Peyer's patch (tissue), 4 donors: Measurements from ENCODE around the gene STIP1. TPM values are rescaled to one million over a fixed set of nuclear protein-coding genes. Genes with fewer than 3 reads are reported as not detected.

Experiments used
- DNase-seq, 3 donors: peaks; one replicate each; pipeline ENCODE4 v3.0.0-alpha.2; 2017 to 2019
- H3K27ac ChIP-seq, 4 donors: fragments of 200-600 bp; sonication (generic); one replicate each; pipeline ENCODE4 v1.5.1; 2016 to 2019
- H3K27me3 ChIP-seq, 2 donors: fragments of 200-600 bp; sonication (generic); one replicate each; pipeline ENCODE4 v1.5.1; 2019
- H3K36me3 ChIP-seq, 3 donors: fragments of 200-600 bp; sonication (generic); one replicate each; pipeline ENCODE4 v1.5.1; 2016 to 2019
- H3K4me1 ChIP-seq, 4 donors: fragments of 200-600 bp; sonication (generic); one replicate each; pipeline ENCODE4 v1.5.1; 2016 to 2019
- H3K4me3 ChIP-seq, 4 donors: fragments of 200-600 bp; sonication (generic); 1 replicate in 3 of 4; 2 replicates in 1 of 4; pipeline ENCODE4 v1.5.1; 2016 to 2019; ENCODE audit warnings: mild to moderate bottlenecking in 1 of 4
- H3K9me3 ChIP-seq, 4 donors: fragments of 200-600 bp; sonication (generic); one replicate each; pipeline ENCODE4 v1.5.1; 2016 to 2019; ENCODE audit warnings: mild to moderate bottlenecking in 1 of 4
- CTCF ChIP-seq, 6 experiments: fragments of 450-650 bp in 4 of 6; fragments of 200-600 bp in 2 of 6; sonication (generic) in 1 of 6; IDR thresholded peaks; one replicate each; pipeline ENCODE4 v1.5.1; 2017 to 2019; ENCODE audit warnings: antibody characterized with exemption in 6 of 6, mild to moderate bottlenecking in 3 of 6, moderate library complexity in 1 of 6
- POLR2A ChIP-seq, 2 donors: fragments of 450-650 bp; IDR thresholded peaks; one replicate each; pipeline ENCODE4 v1.5.1; 2017; ENCODE audit warnings: antibody characterized with exemption in 2 of 2, mild to moderate bottlenecking in 2 of 2, moderate library complexity in 2 of 2
- total RNA-seq, 4 donors: library from RNA; depleted of rRNA; stranded (reverse); fragments of >200 nt; gene quantifications; one replicate each; pipeline ENCODE4 v1.1.0, GENCODE V29; 2016

Gene STIP1
- total RNA-seq, 4 donors from 2014 or later: 50.3 to 106 (median 67.0) TPM

GRCh38 chr11:64208796-64209562, 23.0 kb downstream of the STIP1 start:
- Histone ChIP-seq H3K9me3 (no peaks in the 10 kb centered on the region), H3K36me3 (peaks cover 0 to 23% (median 0%) of the 10 kb centered on the region in 3 donors), H3K4me3 (no peak overlapping the region), H3K4me1 (peaks cover 0 to 32% (median 18%) of the 10 kb centered on the region in 4 donors), H3K27ac (peak overlapping the region in 3 of 4 donors; percentile 81 to 86 (median 83)), H3K27me3 (no peaks in the 10 kb centered on the region)
- TF ChIP-seq CTCF (IDR thresholded peaks at IDR 0.05): no peak
- TF ChIP-seq POLR2A (IDR thresholded peaks at IDR 0.05): no peak
- DNase-seq: no peak

GRCh38 chr11:64209563-64209843, 23.5 kb downstream of the STIP1 start:
- Histone ChIP-seq H3K36me3 (peaks cover 0 to 20% (median 0%) of the 10 kb centered on the region in 3 donors), H3K4me1 (peaks cover 0 to 27% (median 18%) of the 10 kb centered on the region in 4 donors), H3K27ac (peak overlapping the region in 1 of 4 donors; percentile 86), H3K9me3 (no peaks in the 10 kb centered on the region), H3K4me3 (no peak overlapping the region), H3K27me3 (no peaks in the 10 kb centered on the region)
- TF ChIP-seq POLR2A (IDR thresholded peaks at IDR 0.05) (no peak), CTCF (IDR thresholded peaks at IDR 0.05) (no peak)
- DNase-seq: no peak

GRCh38 chr11:64210301-64211020, 24.5 kb downstream of the STIP1 start:
- Histone ChIP-seq H3K4me1 (peaks cover 0 to 17% (median 13%) of the 10 kb centered on the region in 4 donors), H3K27ac (no peak overlapping the region), H3K36me3 (peaks cover 0 to 26% (median 0%) of the 10 kb centered on the region in 3 donors), H3K9me3 (no peaks in the 10 kb centered on the region), H3K4me3 (no peak overlapping the region), H3K27me3 (no peaks in the 10 kb centered on the region)
- DNase-seq: no peak
- TF ChIP-seq CTCF (IDR thresholded peaks at IDR 0.05): no peak
- TF ChIP-seq POLR2A (IDR thresholded peaks at IDR 0.05): no peak

- DNase-seq: no peak
- Histone ChIP-seq H3K4me3 (no peak overlapping the region), H3K27me3 (no peaks in the 10 kb centered on the region), H3K36me3 (peaks cover 0 to 26% (median 0%) of the 10 kb centered on the region in 3 donors), H3K4me1 (peaks cover 0 to 9% (median 5%) of the 10 kb centered on the region in 4 donors), H3K27ac (no peak overlapping the region), H3K9me3 (no peaks in the 10 kb centered on the region)
- TF ChIP-seq POLR2A (IDR thresholded peaks at IDR 0.05) (no peak), CTCF (IDR thresholded peaks at IDR 0.05) (no peak)
These were observed 25.4 kb downstream of the STIP1 start for GRCh38 chr11:64211181-64211872.

GRCh38 chr11:64216879-64217278, 30.9 kb downstream of the STIP1 start:
- TF ChIP-seq POLR2A (IDR thresholded peaks at IDR 0.05) (no peak), CTCF (IDR thresholded peaks at IDR 0.05) (no peak)
- H3K4me1 ChIP-seq: no peaks in the 10 kb centered on the region
- no peak overlapping the region for H3K4me3 ChIP-seq
- no peaks in the 10 kb centered on the region for H3K9me3 ChIP-seq
- DNase-seq: no peak
- no peak overlapping the region for H3K27ac ChIP-seq
- peaks cover 0 to 43% (median 0%) of the 10 kb centered on the region in 3 donors for H3K36me3 ChIP-seq
- no peaks in the 10 kb centered on the region for H3K27me3 ChIP-seq
